NCI-H524 (cell line): ENCODE data around the gene SLC43A2.

Experiments
- DNase-seq, 2 experiments: peaks; one replicate each; lab custom pipeline; 2025; lab: John Stamatoyannopoulos, UW

The SLC43A2 gene

DNA sequence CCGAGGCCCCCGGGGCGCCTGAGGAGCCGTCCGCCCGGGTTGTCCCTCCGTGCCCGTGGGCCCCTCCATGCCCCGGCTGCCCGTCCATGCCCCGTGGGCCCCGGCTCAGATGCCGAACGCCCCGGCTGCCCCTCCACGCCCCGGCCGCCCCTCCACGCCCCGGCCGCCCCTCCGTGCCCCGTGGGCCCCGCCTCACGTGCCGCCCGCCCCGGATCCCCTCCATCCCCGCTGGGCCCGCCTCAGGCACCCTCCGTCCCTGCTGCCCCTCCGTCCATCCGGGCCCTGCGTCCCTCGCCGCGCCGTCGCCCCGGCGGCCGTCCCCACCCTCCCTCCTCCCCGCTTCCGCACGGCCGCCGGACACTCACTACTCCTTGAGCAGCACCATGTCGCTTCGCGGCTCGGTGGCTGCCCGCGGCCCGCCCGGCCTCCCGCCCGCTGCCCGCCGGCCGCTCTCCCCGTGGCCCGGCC, 66.4 kb downstream of the SLC43A2 start:
- DNase-seq, result no peak

DNA sequence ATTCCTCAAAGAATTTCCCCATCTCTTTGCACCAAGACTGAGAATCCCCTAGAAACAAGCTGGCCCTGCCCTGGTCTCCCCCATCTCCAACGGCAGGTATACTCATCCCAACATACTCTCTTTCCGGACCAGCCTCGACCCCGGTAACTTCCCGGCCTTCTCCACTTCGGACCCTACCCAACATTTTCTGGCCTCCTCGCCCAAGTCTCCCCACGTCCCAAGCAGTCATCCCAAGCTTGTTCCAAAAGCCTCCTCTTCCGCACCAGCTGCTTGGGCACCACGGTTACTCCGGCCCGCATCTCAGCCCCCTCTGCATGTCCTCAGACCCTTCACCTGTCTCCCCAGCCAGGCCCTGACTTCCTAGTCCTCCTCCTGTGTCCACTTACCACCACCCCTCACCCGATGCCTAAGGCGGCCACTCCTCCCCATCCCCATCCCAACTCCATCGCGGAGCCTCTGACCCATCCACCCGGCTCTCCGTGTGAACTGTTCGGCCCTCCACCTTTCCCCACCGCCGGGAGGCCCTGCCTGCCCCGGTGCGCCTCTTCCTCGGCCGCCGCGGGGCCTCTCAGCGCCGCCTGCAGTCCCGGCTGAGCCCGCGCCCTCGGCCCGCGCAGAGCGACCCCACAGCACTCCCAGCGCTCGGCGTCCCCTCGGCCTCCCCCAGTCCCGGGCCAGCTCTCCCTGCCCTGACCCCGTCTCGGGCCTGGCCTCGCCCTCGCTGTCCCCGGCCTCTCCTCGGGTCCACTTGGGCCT, 67.0 kb downstream of the SLC43A2 start:
- no peak for DNase-seq

DNA sequence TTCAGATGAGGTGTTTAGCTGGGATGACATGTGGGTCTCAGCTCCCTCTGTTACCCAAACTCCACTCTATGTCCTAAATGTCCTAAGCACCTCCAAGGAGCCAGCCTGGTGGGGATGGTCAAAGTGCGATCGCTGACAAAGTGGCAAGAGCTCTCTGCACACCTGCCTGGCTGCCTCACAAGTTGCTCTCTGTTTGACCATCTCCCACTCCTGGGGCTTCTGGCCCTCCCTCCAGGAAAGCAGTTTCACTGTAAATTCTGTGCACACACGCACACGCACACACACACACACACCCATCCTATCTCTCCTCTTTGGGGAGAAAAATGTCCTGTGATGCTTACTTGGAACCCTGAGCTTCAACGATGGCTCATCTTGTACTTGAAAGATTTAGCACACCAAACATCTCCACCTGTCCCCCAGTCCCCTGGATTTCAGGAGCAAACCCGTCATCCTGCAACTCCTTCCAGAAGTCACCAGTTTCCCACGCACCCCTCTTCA, 67.7 kb downstream of the SLC43A2 start:
- no peak for DNase-seq

DNA sequence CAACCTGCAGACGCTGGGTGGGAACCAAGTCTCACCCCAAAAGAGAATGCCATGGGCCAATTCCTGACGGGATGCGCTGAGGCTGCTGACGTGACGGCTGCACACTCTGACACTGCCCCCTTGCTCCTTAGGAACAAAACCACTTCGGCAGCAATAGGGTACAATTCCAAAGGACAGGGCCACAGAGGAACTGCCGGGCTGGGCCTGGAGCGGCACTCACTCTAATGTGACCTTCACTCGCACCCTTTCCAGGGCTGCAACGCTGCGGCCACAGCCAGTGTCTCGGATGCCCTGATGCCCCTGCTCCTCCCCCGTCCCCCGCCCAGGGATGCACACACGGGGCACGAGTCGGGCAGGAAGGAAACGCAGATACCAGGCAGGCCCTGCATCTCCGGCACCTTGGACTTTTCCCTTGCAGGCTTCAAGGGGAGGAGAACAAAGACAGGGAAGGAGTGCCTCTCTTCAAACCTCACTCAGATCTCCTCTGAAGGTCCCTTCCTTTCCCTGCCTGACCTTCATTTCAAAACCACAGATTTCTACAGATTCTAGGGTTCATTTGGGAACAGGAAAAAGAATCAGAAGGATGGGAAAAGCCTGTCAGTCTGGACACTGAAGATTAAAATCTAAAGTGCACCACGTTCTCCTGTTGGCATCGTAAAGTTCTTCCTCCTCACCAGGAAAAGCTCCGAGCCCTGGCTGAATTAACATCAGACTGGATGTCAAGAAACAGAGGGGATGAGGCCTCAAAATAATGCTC, 68.4 kb downstream of the SLC43A2 start:
- no peak for DNase-seq

DNA sequence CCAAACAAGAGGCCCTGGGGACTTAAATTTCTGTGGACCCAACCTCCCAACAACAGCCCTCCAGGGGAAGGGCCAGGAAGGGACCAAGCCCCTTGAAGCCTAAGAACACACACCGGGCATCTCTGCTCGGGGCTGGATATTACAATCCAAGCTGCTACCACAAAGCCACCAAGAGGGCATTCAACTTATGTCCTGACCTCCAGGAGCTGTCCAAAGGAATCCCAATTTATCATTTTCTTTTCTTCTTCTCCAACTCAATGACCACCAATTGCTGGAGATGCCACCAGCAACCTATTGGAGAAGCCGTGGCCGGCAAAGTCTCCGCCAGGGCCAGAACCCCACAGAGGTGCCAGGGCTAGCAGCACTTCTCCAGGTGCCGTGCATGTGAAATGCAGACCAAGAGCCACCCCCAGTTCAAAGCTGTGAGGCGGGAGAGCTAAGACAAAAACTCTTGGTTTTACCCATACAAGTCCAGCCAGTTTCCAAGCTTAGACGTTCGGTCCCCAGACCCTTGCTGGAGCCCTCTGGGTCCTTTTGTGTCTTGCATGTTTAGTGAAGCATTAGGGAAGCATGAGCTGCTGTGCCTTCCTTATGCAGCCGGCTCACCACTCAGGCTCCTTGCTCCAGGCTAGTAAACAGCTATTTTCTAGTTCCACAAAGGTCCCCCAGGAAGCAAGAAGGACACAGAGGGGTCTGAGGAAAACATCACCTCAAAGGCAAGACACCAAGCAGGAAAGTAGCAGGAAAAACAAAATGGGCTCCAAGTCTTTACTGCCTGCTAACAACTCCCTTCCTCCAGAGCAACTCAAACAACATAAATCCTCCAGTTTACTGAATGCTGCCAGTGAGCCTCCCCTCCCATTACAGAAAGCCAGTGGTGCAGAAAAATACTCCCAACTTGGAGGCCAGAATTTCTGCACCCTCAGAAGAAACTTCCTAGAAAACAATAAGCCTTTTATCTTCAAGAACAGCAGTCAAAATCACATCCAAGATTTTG, 69.3 kb downstream of the SLC43A2 start:
- DNase-seq, result no peak

DNA sequence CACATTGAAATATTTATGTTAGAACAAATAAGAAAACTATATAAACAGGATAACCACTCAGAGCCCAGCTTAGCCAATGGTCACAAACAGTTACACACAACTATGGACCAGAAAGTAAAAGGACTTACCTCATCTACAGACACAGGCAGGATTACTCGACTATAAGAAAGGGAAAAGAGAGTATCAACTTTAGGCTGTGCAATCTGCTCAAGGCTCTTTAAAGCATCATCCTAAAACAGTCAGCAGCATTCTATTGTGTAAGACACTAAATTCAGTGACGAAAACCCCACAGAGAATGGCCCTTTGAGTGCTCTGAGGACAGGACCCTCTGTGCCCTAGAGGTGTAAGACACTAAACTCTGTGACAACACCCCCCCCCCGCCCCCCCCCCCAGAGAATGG, 70.2 kb downstream of the SLC43A2 start:
- DNase-seq, result no peak

DNA sequence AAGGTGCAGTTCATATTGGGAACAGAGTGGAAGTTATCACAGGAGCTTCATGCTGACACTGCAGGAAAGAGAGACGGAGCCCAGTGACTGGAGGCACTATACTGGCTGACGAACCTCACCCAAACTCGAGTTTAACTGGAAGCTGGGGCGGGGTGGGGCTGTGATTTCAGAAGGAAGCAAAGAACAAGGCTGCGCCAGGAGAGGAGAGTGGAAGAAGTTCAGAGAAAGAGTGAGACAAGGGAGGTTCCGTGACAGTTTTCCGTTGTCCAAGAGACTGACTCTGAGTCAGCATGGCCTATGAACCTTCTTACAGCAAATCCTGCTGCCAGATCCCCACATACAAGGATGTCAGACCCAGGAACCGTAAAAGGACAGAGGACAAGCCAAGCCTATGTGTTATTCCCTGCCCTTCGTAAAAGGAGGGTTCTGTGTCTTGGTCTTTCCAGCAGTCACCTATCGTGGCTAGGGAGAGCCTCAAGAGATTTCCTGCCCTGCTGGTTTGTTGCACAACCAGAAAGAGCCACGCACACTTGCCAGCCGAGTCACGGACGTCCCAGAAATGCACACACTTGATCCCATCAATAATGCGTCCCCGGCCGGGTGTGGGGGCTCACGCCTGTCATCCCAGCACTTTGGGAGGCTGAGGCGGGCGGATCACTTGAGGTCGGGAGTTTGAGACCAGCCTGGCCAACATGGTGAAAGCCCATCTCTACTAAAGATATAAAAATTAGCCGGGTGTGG, 71.1 kb downstream of the SLC43A2 start:
- no peak for DNase-seq

DNA sequence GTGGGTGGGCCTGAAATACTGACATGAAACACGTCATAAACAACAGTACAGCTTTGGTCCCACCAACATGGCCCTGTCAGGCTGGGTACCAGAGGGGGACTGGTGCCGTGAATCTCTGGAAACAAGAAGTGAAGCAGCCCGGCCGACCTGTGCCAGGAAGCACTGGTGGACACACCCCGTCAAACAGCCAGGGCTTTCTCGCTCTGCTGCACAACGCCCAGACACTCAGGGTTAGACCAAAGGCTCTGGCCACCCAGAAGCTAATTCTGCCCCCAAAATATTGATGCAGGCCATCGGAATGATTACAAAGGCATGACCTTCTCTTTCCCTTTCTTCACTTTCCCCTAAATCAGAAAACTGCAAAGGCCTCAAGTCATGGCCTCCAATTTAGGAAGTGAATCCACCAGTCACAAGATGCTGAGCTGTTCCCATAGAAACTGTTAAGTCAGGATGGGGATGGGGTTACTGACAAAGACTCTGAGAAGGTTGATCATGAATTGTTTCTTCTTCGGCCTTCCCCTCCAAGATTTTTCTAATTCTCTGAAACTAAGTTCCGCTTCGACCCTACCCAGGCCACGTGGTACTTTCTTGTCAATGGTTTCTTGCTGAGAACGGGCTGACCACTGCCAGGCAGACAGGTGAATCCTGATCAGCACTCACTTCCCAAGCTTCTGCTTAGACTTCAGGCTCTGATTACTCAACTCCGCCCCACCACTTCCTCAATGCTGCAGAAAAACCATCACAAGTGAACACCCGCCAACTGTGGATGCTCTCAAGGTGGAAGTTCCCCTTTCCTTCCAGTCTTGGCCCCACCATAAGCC, 72.8 kb downstream of the SLC43A2 start:
- no peak for DNase-seq

DNA sequence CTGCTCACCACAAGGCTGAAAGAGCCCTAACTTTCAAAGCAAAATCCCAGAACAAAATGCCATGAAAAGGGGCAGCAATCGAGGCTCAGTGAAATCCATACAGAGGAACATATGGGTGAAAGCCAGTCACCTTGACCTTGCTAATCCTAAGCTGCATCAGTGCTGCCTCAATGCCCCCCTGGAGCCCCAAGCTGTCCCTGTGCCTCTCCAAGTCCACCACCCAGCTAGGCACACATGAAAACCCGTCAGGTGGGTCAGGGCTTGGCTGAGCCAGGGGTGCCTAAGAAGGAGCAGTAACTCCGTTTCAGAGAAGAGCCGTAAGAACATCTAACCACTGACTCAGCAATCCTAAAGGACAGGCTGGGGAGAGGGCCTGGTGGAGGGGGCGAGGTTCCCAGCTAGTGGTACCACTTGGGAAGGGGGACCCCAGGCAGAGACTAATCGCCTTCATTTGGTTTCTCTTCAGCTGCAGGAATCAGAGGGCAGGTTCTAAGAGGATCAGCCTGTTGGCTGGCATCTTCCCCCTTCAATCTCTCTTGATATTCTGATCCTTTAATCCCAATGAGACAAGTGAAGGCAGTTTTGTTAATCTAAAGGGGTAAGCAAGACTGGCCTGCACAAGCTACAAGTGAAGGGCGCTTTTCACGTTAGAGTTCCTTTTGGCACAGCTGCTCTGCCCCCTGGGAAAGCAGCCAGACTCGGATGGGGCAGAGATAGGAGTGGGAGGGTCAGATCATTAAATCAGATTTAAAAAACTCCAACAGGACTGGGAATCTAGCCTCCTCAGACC, 73.7 kb downstream of the SLC43A2 start:
- DNase-seq, result peak in 1 of 2 experiments; percentile 51

DNA sequence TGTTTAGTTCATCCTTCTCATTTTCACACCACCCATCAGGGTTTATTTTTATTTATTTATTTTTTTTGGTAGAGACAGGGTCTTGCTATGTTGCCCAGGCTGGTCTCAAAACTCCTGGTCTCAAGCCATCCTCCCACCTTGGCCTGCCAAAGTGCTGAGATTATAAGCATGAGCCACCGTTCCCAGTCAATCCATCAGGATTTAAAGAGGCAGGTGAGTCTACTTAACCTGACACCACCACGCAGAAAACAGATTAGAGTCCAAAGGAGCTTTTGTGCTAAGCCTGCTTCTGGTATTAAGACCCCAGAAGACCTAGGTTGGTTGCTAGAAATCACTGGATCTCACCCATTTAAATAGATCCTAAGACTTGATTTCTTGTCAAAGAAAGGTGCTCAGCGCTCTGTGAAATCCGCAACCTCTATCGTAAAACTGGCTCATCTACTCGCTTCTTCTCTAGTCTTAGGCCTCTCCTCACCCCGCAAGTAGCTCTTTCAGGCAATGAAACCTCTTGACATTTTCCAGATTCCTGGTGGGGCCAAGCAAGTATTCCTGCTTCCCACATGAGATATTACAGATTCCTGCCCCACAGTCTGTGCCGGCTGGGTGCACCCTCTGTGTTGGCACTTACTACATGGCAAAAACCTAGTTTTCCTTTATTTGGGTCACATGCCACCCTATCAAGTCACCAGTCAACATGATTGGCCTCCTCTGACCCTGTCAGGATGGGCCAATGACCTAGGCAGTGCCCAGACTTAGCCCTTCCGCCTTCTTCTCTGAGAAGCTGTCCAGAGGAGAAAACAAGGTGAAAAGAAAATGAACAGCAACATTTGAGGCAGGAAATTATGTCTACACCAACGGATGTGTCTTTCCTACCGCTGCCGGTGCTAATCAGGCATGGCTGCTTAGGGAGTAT, 75.0 kb downstream of the SLC43A2 start:
- no peak for DNase-seq

DNA sequence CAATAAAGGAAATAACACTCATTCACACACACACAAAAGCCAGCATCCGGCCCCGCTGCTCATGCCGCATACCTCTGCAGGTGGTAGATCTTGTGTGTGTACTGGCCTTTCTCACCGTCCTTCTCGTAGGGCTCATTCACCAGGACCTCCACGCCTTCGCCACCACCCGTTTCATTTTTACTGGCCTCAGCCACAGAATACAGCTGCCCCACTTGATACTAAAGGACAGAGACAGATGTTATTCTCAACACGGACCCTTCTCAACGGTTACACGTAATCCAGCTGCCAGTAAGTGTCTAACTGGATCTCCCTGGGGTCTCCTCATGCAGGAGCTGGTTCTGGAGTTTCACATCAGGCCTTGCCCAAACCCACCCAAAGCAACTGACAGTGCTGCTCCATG, 75.7 kb downstream of the SLC43A2 start:
- DNase-seq, result no peak

DNA sequence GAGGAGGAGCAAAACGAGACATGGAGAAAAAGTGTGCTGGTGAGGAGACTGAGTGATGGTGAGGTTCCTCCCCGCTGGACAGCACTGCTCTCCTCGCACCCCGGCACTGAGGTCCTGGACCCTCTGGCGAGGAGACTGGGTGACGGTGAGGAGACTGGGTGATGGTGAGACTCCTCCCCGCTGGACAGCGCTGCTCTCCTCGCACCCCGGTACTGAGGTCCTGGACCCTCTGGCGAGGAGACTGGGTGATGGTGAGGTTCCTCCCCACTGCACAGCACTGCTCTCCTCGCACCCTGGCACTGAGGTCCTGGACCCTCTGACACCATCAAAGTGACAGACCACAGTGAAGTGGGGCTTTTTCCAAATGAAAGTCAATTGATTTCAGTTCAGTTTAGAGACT, 76.9 kb downstream of the SLC43A2 start:
- DNase-seq, result no peak

DNA sequence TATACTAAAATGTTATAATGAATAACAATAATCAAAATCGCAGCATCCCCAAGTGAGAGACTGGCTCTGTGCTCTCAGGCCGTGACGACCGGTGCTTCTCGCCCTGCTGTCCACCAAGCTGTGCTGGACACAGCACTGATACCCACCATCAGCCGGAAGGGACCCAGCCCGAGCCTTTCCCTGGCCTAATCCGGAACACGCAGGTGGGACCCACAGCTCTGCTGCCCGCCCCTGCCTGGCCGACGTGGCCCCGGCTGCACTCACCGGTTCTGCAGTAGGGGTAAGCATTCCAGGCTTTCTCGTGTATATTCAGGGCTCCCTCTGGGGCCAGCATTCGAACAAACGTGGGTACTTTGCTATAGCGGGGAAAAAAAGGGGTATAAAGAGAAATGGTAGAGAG, 80.6 kb downstream of the SLC43A2 start:
- no peak for DNase-seq

DNA sequence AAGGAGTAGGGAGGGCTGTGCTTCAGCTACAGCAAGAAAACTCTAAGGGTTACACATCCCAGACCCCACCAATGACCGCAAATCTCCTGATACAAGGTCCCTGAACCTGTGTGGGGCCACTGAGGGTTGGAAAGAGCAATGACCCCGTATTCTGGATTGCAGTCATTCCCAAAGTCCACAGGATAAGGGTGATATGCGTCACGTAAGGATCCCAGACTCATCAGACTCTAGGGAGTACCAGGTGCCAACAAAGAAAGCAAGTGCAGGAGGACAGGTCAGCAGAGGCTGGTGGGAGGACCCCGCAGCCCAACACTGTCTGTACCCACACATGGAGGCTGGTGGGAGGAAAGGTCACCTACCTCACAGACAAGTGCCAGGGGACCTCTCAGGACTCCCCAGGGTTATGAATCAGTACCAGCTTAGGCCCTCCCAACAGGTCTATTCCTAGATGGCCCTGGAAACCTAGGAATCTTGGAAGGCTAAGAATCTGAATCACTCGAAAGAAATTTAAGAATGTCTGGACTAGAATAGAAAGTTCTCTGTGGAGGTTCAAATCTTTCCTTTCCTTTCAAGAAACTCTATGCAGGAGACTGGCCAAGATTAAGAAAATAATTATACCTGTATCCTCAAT, 82.2 kb downstream of the SLC43A2 start:
- no peak for DNase-seq

DNA sequence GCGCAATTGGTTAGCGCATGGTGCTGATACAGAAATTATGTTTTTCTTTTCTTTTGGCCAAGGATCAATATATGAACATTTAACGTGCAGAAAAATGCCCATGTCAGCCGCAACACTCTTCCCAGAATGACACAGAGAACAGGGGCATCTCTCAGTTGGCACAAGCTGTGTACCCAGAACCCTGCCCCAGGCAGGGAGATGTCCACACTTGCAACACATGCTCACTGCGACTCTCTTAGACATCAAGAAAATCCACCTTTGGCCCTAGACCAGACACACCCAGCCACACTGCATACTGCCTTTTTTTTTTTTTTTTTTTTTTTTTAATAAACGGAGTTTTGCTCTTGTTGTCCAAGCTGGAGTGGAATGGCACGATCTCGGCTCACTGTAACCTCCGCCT, 83.0 kb downstream of the SLC43A2 start:
- no peak for DNase-seq

DNA sequence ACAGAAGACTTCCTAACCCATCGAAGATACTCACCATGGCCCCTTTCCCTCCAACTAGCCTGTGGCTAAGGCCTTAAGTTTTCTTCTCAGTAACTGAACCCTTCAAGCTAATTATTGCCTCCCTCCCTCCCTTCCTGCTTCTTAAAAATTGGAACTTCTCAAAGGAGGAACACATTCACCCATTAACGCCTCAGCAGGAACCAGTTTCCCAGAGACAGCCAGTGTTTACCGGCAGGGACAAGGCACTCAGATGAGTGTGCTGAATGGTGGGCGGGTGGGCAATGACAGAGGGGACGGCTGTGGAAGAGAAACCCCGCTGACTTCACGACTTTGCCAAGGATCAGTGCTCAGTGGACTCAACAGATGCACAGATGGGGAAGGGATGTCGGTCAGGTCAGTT, 86.3 kb downstream of the SLC43A2 start:
- no peak for DNase-seq

DNA sequence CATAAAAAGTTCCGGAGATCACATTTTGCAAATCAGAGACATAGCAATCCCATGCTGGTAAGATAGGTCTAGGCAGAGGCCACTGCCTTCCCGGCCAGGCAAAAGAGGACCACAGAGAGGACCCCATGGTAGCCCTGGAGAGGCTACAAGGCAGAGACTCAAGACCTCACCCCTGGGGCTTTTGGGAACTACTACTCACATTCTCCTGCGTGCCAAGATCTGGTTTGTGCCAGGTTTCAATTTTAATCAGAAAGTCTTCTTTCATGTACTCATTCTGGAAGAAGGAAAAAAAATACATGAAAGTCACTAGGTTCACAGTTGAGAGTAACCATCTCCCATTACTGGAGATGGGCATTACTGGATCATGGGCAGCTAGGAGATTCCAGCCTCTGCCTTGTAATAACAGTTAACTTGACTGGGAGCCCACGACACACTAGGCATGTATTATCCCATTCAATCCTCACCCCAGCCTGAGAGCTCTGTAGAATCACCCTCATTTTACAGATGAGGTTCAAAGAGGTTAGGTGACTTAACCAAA, 87.2 kb downstream of the SLC43A2 start:
- no peak for DNase-seq

DNA sequence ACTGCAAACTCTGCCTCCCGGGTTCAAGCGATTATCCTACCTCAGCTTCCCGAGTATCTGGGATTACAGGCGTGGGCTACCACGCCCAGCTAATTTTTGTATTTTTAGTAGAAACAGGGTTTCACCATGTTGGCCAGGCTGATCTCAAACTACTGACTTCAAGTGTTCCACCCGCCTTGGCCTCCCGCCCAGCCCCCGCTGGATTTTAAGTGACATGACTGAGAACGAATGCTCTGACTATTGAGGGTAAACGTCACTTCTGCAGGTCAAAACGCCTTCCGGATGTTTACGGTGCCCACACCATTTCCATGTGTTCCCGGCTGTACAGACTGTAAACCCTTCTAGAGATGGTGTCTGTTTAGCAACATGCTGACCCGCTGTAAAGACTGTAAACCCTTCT, 88.8 kb downstream of the SLC43A2 start:
- DNase-seq, result no peak
